Aorta (tissue), 5 donors: ENCODE results near the gene AGL. TPM values are rescaled to one million over a fixed set of nuclear protein-coding genes. Genes with fewer than 3 reads are reported as not detected.

Source experiments
- ATAC-seq: fragments of 200-7000 bp; cut with Tn5 transposase; one replicate; pipeline ENCODE4 v1.9.1; 2022; ENCODE audit warnings: moderate library complexity; ENCODE audit not compliant: low FRiP score
- DNase-seq, 2 donors: peaks; one replicate each; pipeline ENCODE4 v3.0.0-alpha.2; 2020
- H3K27ac ChIP-seq, 2 donors: one replicate each; pipeline ENCODE4 v1.5.1; 2013; ENCODE audit warnings: low read length in 2 of 2, mild to moderate bottlenecking in 2 of 2, moderate library complexity in 2 of 2, control low read depth in 1 of 2, inconsistent platforms in 1 of 2, low read depth in 1 of 2
- H3K27me3 ChIP-seq, 2 donors: one replicate each; pipeline ENCODE4 v1.6.1; 2013; ENCODE audit warnings: control low read depth in 1 of 2, low read length in 1 of 2, mild to moderate bottlenecking in 1 of 2, moderate library complexity in 1 of 2; ENCODE audit not compliant: insufficient read depth in 2 of 2, control insufficient read depth in 1 of 2
- H3K36me3 ChIP-seq, 2 donors: one replicate each; pipeline ENCODE4 v1.6.1; 2013; ENCODE audit warnings: control low read depth in 1 of 2, low read length in 1 of 2, mild to moderate bottlenecking in 1 of 2; ENCODE audit not compliant: insufficient read depth in 2 of 2, control insufficient read depth in 1 of 2
- H3K4me1 ChIP-seq, 2 donors: one replicate each; pipeline ENCODE4 v1.6.1; 2013; ENCODE audit warnings: low read length in 2 of 2, control low read depth in 1 of 2, mild to moderate bottlenecking in 1 of 2, moderate library complexity in 1 of 2; ENCODE audit not compliant: insufficient read depth in 2 of 2, control insufficient read depth in 1 of 2
- H3K4me3 ChIP-seq, 2 donors: one replicate each; pipeline ENCODE4 v1.5.1; 2013; ENCODE audit warnings: low read length in 2 of 2, control low read depth in 1 of 2, mild to moderate bottlenecking in 1 of 2
- H3K9me3 ChIP-seq: one replicate; pipeline ENCODE4 v1.6.1; 2013; ENCODE audit warnings: mild to moderate bottlenecking, low read length; ENCODE audit not compliant: control insufficient read depth
- WGBS, 2 donors: extraction: QIAGEN DNeasy Blood & Tissue Kit; methylation state at CpG; one replicate each; pipeline ENCODE4 v1.1.7; 2013; 5-methylcytosine and 5-hydroxymethylcytosine counted together
- intact Hi-C, 2 donors: fragments of 100-400 bp; cut with DNase I; formaldehyde crosslinking; loops; one replicate each; pipeline versions ENCODE4 v1.14.2 to v1.15.0; 2022
- polyA plus RNA-seq, 2 donors: library from polyadenylated mRNA; stranded (reverse); fragments of 200-250 nt; gene quantifications; one replicate each; pipeline ENCODE4 v1.2.3, GENCODE V29; 2013
- total RNA-seq, 2 donors: library from RNA; stranded (reverse); fragmentation: NEBNext Ultra II Directional; extraction: Animal tissue kit (Norgen Biotek cat#: 25700); gene quantifications; one replicate each; pipeline ENCODE4 v1.2.1, GENCODE V29; 2021
- donor health status: healthy with polysubstance abuse.
- donor health status: Bipolar disorder and iron deficiency.
- donor health status: DM: no; HTN: no; CAD: no.
- donor health status: DM: no; HTN: no; CAD: no.
- donor health status: DM: yes; HTN: yes; CAD: no.

Gene AGL
- total and polyA plus RNA-seq, 4 donors, result 7.3 to 19.6 (median 16.4) TPM

- Histone ChIP-seq H3K4me1 (no peaks in the 10 kb centered on the region), H3K27ac (no peak overlapping the region), H3K36me3 (no peaks in the 10 kb centered on the region), H3K27me3 (no peaks in the 10 kb centered on the region), H3K4me3 (no peak overlapping the region), H3K9me3 (no peaks in the 10 kb centered on the region)
- intact Hi-C loops, result no loop called here
- 79 to 83% methylated on average over 1 of the region's 1 CpG for WGBS, 2 donors
- ATAC-seq (no peak), DNase-seq (no peak)
Measured at GRCh38 chr1:99942723-99943122, 92.6 kb downstream of the AGL start.

GRCh38 chr1:99943223-99943794 is 93.1 kb downstream of the AGL start:
- Histone ChIP-seq H3K9me3 (no peaks in the 10 kb centered on the region), H3K36me3 (no peaks in the 10 kb centered on the region), H3K4me1 (no peaks in the 10 kb centered on the region), H3K4me3 (no peak overlapping the region), H3K27me3 (no peaks in the 10 kb centered on the region), H3K27ac (no peak overlapping the region)
- no peak for ATAC-seq
- intact Hi-C loops, result no loop called here
- 20% methylated on average over 7 of the region's 7 CpGs for WGBS, 2 donors
- no peak for DNase-seq

GRCh38 chr1:99944192-99944591 is 94.0 kb downstream of the AGL start:
- no peak for ATAC-seq

DNA sequence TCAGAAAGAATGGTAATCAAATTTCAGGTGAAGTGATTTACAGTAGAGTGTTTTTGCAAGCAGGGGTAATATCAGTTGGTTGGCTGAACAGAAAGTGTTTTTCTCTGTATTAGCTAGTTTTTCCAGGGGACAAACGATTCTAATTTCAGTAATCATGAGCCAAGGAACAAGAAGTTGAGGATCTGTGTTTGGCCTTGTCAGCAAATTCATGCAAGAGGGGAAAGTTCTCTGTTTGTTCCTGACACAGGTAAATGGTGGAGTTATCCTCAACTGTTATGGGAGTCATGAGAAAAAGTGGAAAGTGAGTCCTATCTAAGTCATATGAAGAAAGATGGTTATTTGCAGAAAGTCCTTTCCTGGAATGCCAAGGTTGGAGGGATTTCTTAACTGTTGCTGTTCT is 95.0 kb downstream of the AGL start:
- no peaks in the 10 kb centered on the region for H3K36me3 ChIP-seq
- WGBS, 2 donors, result 80 to 82% methylated on average over 1 of the region's 1 CpG
- no peaks in the 10 kb centered on the region for H3K9me3 ChIP-seq
- no peak for DNase-seq
- H3K4me1 ChIP-seq, result no peaks in the 10 kb centered on the region
- ATAC-seq, result no peak
- H3K27ac ChIP-seq, result no peak overlapping the region
- no peak overlapping the region for H3K4me3 ChIP-seq
- H3K27me3 ChIP-seq, result no peaks in the 10 kb centered on the region
- intact Hi-C loops, result no loop called here

More at GRCh38 chr1:99944192-99944591, 94.0 kb downstream of the AGL start:
- no peaks in the 10 kb centered on the region for H3K36me3 ChIP-seq
- 74 to 83% methylated on average over 1 of the region's 1 CpG for WGBS, 2 donors
- no peak for DNase-seq
- no peak overlapping the region for H3K27ac ChIP-seq
- no peaks in the 10 kb centered on the region for H3K9me3 ChIP-seq
- H3K4me3 ChIP-seq, result no peak overlapping the region
- intact Hi-C loops, result no loop called here
- no peaks in the 10 kb centered on the region for H3K4me1 ChIP-seq
- no peaks in the 10 kb centered on the region for H3K27me3 ChIP-seq

GRCh38 chr1:99950486-99950885 is 100.3 kb downstream of the AGL start:
- no peak overlapping the region for H3K27ac ChIP-seq
- H3K4me3 ChIP-seq, result no peak overlapping the region
- intact Hi-C loops, result no loop called here
- H3K9me3 ChIP-seq, result no peaks in the 10 kb centered on the region
- ATAC-seq (no peak), DNase-seq (no peak)
- no peaks in the 10 kb centered on the region for H3K4me1 ChIP-seq
- no peaks in the 10 kb centered on the region for H3K27me3 ChIP-seq
- 78 to 88% methylated on average over 3 of the region's 3 CpGs for WGBS, 2 donors
- H3K36me3 ChIP-seq, result no peaks in the 10 kb centered on the region

- no peak overlapping the region for H3K27ac ChIP-seq
- no peaks in the 10 kb centered on the region for H3K27me3 ChIP-seq
- DNase-seq (no peak), ATAC-seq (no peak)
- no peaks in the 10 kb centered on the region for H3K9me3 ChIP-seq
- H3K36me3 ChIP-seq, result no peaks in the 10 kb centered on the region
- intact Hi-C loops, result no loop called here
- no peak overlapping the region for H3K4me3 ChIP-seq
- H3K4me1 ChIP-seq, result no peaks in the 10 kb centered on the region
- WGBS, 2 donors, result 69 to 84% methylated on average over 1 of the region's 1 CpG
Measured at GRCh38 chr1:99952522-99952921, 102.4 kb downstream of the AGL start.

GRCh38 chr1:99955375-99955774 is 105.2 kb downstream of the AGL start:
- intact Hi-C loops, result no loop called here
- Histone ChIP-seq H3K4me1 (no peaks in the 10 kb centered on the region), H3K4me3 (no peak overlapping the region), H3K27me3 (no peaks in the 10 kb centered on the region), H3K36me3 (no peaks in the 10 kb centered on the region), H3K9me3 (no peaks in the 10 kb centered on the region), H3K27ac (no peak overlapping the region)
- 82 to 87% methylated on average over 3 of the region's 3 CpGs for WGBS, 2 donors
- DNase-seq, result no peak
- no peak for ATAC-seq

DNA sequence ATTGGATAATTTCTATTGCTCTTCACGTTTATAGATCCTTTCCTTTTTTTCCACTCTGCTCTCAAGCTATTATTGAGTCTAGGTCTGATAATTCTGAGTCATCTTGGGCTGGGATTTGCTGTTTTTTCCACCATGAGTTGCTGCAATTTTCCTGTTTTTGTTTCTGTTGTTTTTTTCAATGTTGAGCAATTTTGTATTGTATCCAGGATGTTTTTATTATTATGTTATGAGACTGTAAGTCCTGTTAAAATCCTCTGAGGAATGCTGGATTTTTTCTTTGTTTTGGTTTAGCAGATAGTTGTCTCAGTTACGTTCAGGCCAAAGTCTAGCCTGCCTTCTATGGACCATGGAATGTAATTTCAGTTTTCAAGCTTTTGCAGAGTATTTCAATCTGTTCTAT is 106.6 kb downstream of the AGL start:
- WGBS, 2 donors, result 12 to 17% methylated on average over 2 of the region's 2 CpGs
- Histone ChIP-seq H3K27ac (no peak overlapping the region), H3K4me3 (no peak overlapping the region), H3K4me1 (no peaks in the 10 kb centered on the region), H3K9me3 (no peaks in the 10 kb centered on the region), H3K27me3 (no peaks in the 10 kb centered on the region), H3K36me3 (no peaks in the 10 kb centered on the region)
- DNase-seq, result no peak
- intact Hi-C loops, result no loop called here
- ATAC-seq, result peak; percentile 69

DNA sequence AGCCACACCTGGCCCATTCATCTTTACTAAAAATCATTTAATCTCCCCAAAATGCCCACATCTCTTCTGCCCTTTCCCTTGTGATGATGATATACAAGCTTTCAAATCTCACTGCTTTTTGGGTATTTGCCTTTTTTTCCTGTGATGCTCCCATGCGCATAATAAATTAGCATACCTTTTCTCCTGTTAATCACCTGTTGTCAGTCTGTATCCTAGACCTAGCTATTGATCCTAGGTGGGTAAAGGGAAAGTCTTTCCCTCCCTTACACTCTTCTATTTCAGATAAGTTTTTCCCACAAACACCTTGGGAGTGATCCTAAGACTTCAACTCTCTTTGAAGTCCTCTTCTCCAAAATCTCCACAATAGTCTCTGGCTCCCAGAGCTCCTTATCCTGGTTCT is 107.7 kb downstream of the AGL start:
- Histone ChIP-seq H3K36me3 (no peaks in the 10 kb centered on the region), H3K4me3 (no peak overlapping the region), H3K27me3 (no peaks in the 10 kb centered on the region), H3K9me3 (no peaks in the 10 kb centered on the region), H3K4me1 (no peaks in the 10 kb centered on the region), H3K27ac (no peak overlapping the region)
- intact Hi-C loops, result no loop called here
- no peak for DNase-seq
- WGBS, 2 donors, result 88 to 94% methylated on average over 1 of the region's 1 CpG
- no peak for ATAC-seq
